Right lobe of liver (tissue), 6 donors: ENCODE data around the gene IFNL2. TPM values are rescaled to one million over a fixed set of nuclear protein-coding genes. Genes with fewer than 3 reads are reported as not detected.
"Not testable (repeated sequence)": the region's sequence is repeated elsewhere in the genome, so short reads cannot be mapped to it uniquely, and the experiment has no call there.

Source experiments
- ATAC-seq, 4 donors: fragments of 200-7000 bp; cut with Tn5 transposase; one replicate each; pipeline ENCODE4 v1.9.1; 2020; ENCODE audit warnings: mild to moderate bottlenecking in 4 of 4, moderate library complexity in 4 of 4
- DNase-seq, 3 donors: peaks; one replicate each; pipeline ENCODE4 v3.0.0-alpha.2; 2020
- H3K27ac ChIP-seq, 3 donors: fragments of 200-600 bp; one replicate each; pipeline ENCODE4 v1.8.0; 2022
- H3K27me3 ChIP-seq, 2 donors: fragments of 200-600 bp; one replicate each; pipeline ENCODE4 v1.8.0; 2022
- H3K36me3 ChIP-seq, 4 donors: fragments of 200-600 bp; sonication (generic) in 1 of 4; one replicate each; pipeline versions ENCODE4 v1.5.1 to v1.8.0; 2017 to 2022; ENCODE audit warnings: control low read depth in 1 of 4
- H3K4me1 ChIP-seq, 4 donors: fragments of 200-600 bp; sonication (generic) in 1 of 4; one replicate each; pipeline versions ENCODE4 v1.5.1 to v1.8.0; 2017 to 2022; ENCODE audit warnings: control low read depth in 1 of 4
- H3K4me3 ChIP-seq, 3 donors: fragments of 200-600 bp; one replicate each; pipeline ENCODE4 v1.8.0; 2022
- H3K9me3 ChIP-seq, 4 donors: fragments of 200-600 bp; sonication (generic) in 1 of 4; one replicate each; pipeline versions ENCODE4 v1.5.1 to v1.8.0; 2017 to 2022; ENCODE audit warnings: control low read depth in 1 of 4
- CTCF ChIP-seq, 4 donors: fragments of 200-600 bp in 3 of 4; fragments of 450-650 bp in 1 of 4; IDR thresholded peaks; one replicate each; pipeline versions ENCODE4 v1.5.1 to v1.8.0; 2016 to 2022; ENCODE audit warnings: antibody characterized with exemption in 4 of 4, mild to moderate bottlenecking in 2 of 4
- POLR2A ChIP-seq: fragments of 450-650 bp; IDR thresholded peaks from one replicate; pipeline ENCODE4 v1.6.1; 2017; ENCODE audit warnings: antibody characterized with exemption, mild to moderate bottlenecking
- WGBS: methylation state at CpG from one replicate; pipeline ENCODE4 v1.1.6; 2018; ENCODE audit warnings: low coverage, low lambda C conversion rate; ENCODE audit not compliant: insufficient coverage; ENCODE audit errors: missing lambda C conversion rate; 5-methylcytosine and 5-hydroxymethylcytosine counted together
- intact Hi-C, 2 donors: fragments of 100-400 bp; cut with DNase I; formaldehyde crosslinking; loops; one replicate each; pipeline versions ENCODE4 v1.11.2 to v1.14.1; 2022
- long read RNA-seq: library from polyadenylated mRNA; unstranded; transcript quantifications from one replicate; pipeline ENCODE4 v2.0.0, GENCODE V29; 2019
- total RNA-seq, 6 experiments: library from RNA; depleted of rRNA in 2 of 6; stranded (reverse); fragments of >200 nt in 2 of 6; fragmentation: NEBNext Ultra II Directional in 3 of 6; extraction: Animal tissue kit (Norgen Biotek cat#: 25700) in 3 of 6; gene quantifications; one replicate each; pipeline versions ENCODE4 v1.1.0 to v1.2.4, GENCODE V29; 2016 to 2023
- donor health status: DM: no; HTN: yes; CAD: no.
- donor health status: DM: no; HTN: no; CAD: no.
- donor health status: DM: no; HTN: no; CAD: no.
- donor health status: DM: no; HTN: yes; CAD: no.
- donor health status: DM: no; HTN: yes; CAD: no.

Gene IFNL2
- not detected for total RNA-seq
- long read RNA-seq: 0 reads

- intact Hi-C loops, H3K36me3 ChIP-seq, H3K27me3 ChIP-seq, H3K27ac ChIP-seq, H3K4me3 ChIP-seq, DNase-seq, H3K9me3 ChIP-seq: not testable (repeated sequence)
- peak; percentile 54 to 82 (median 60) for ATAC-seq
- H3K4me1 ChIP-seq: peaks cover 0 to 16% (median 2%) of the 10 kb centered on the region in 4 donors
- no CpG with 5 or more reads among the region's 1 CpG for WGBS
These were observed at the start of gene IFNL2 for GRCh38 chr19:39268085-39268484. IFNL2 (plus strand) TSS chr19:39268396; CDS start chr19:39268569, 173 bp downstream.

GRCh38 chr19:39219108-39219507 lies 49.1 kb upstream of the IFNL2 start:
- H3K9me3 ChIP-seq, H3K4me3 ChIP-seq, H3K27ac ChIP-seq, ATAC-seq, H3K4me1 ChIP-seq, intact Hi-C loops, H3K36me3 ChIP-seq, H3K27me3 ChIP-seq, DNase-seq: not testable (repeated sequence)
- peak; percentile 6 to 23 (median 16) for TF ChIP-seq CTCF (IDR thresholded peaks at IDR 0.05)
- 42% methylated on average over 9 of the region's 10 CpGs for WGBS

- intact Hi-C loops: no loop called here
These were observed 44.4 kb upstream of the IFNL2 start for GRCh38 chr19:39223703-39224279.

GRCh38 chr19:39224910-39225309 lies 43.3 kb upstream of the IFNL2 start:
- no peaks in the 10 kb centered on the region for H3K9me3 ChIP-seq
- no peaks in the 10 kb centered on the region for H3K36me3 ChIP-seq
- H3K27ac ChIP-seq: no peak overlapping the region
- H3K4me1 ChIP-seq: no peaks in the 10 kb centered on the region
- intact Hi-C loops: no loop called here
- WGBS: 60% methylated on average over 1 of the region's 3 CpGs
- H3K27me3 ChIP-seq: no peaks in the 10 kb centered on the region
- no peak for DNase-seq
- TF ChIP-seq CTCF (IDR thresholded peaks at IDR 0.05): no peak
- H3K4me3 ChIP-seq: no peak overlapping the region
- no peak for ATAC-seq

More at GRCh38 chr19:39223703-39224279, 44.4 kb upstream of the IFNL2 start:
- Histone ChIP-seq H3K4me1 (no peaks in the 10 kb centered on the region), H3K4me3 (no peak overlapping the region), H3K9me3 (no peaks in the 10 kb centered on the region), H3K27ac (no peak overlapping the region), H3K27me3 (no peaks in the 10 kb centered on the region), H3K36me3 (no peaks in the 10 kb centered on the region)
- ATAC-seq (no peak), DNase-seq (no peak)
- no peak for TF ChIP-seq POLR2A
- no peak for TF ChIP-seq CTCF (IDR thresholded peaks at IDR 0.05)
- WGBS: 13% methylated on average over 4 of the region's 4 CpGs

- TF ChIP-seq POLR2A (no peak), CTCF (IDR thresholded peaks at IDR 0.05) (no peak)
These were observed 38.0 kb upstream of the IFNL2 start for GRCh38 chr19:39230096-39230764.

More at GRCh38 chr19:39230096-39230764, 38.0 kb upstream of the IFNL2 start:
- H3K27me3 ChIP-seq: no peaks in the 10 kb centered on the region
- no peaks in the 10 kb centered on the region for H3K4me1 ChIP-seq
- no peak overlapping the region for H3K27ac ChIP-seq
- no peak for ATAC-seq
- WGBS: 75% methylated on average over 1 of the region's 2 CpGs
- intact Hi-C loops: no loop called here
- H3K9me3 ChIP-seq: no peaks in the 10 kb centered on the region
- H3K36me3 ChIP-seq: no peaks in the 10 kb centered on the region
- DNase-seq: no peak
- H3K4me3 ChIP-seq: no peak overlapping the region
